ENCODE measurements around the gene TMEM121. TPM values are rescaled to one million over a fixed set of nuclear protein-coding genes. Genes with fewer than 3 reads are reported as not detected.
"Not testable (repeated sequence)": the region's sequence is repeated elsewhere in the genome, so short reads cannot be mapped to it uniquely, and the experiment has no call there.

Gene TMEM121
- polyA plus RNA-seq, 3 donors, result 1.8 to 3.3 (median 2.5) TPM

GRCh38 chr14:105538481-105539049, 12.2 kb downstream of the TMEM121 start:
- no peak for DNase-seq (ENCODE audit: low read depth in 3 of 3, low spot score in 2 of 3)

GRCh38 chr14:105540811-105541210, 14.4 kb downstream of the TMEM121 start:
- no peak for DNase-seq (ENCODE audit: low read depth in 3 of 3, low spot score in 2 of 3)

- no peak for DNase-seq (ENCODE audit: low read depth in 3 of 3, low spot score in 2 of 3)
Observed at GRCh38 chr14:105541218-105541875, 15.0 kb downstream of the TMEM121 start.

- not testable (repeated sequence) for DNase-seq (ENCODE audit: low read depth in 3 of 3, low spot score in 2 of 3)
Observed at GRCh38 chr14:105545676-105546075, 19.3 kb downstream of the TMEM121 start.

- DNase-seq (ENCODE audit: low read depth in 3 of 3, low spot score in 2 of 3), result not testable (repeated sequence)
Observed at GRCh38 chr14:105546410-105546809, 20.0 kb downstream of the TMEM121 start.

- not testable (repeated sequence) for DNase-seq (ENCODE audit: low read depth in 3 of 3, low spot score in 2 of 3)
Observed at GRCh38 chr14:105547072-105547471, 20.7 kb downstream of the TMEM121 start.

GRCh38 chr14:105547741-105548169, 21.4 kb downstream of the TMEM121 start:
- no peak for DNase-seq (ENCODE audit: low read depth in 3 of 3, low spot score in 2 of 3)

- no peak for DNase-seq (ENCODE audit: low read depth in 3 of 3, low spot score in 2 of 3)
Observed at GRCh38 chr14:105549481-105549880, 23.1 kb downstream of the TMEM121 start.

GRCh38 chr14:105554022-105554421, 27.6 kb downstream of the TMEM121 start:
- DNase-seq (ENCODE audit: low read depth in 3 of 3, low spot score in 2 of 3), result no peak

GRCh38 chr14:105554523-105554922, 28.1 kb downstream of the TMEM121 start:
- DNase-seq (ENCODE audit: low read depth in 3 of 3, low spot score in 2 of 3), result no peak

GRCh38 chr14:105557671-105558070, 31.3 kb downstream of the TMEM121 start:
- not testable (repeated sequence) for DNase-seq (ENCODE audit: low read depth in 3 of 3, low spot score in 2 of 3)

- not testable (repeated sequence) for DNase-seq (ENCODE audit: low read depth in 3 of 3, low spot score in 2 of 3)
Observed at GRCh38 chr14:105558449-105559154, 32.2 kb downstream of the TMEM121 start.

- DNase-seq (ENCODE audit: low read depth in 3 of 3, low spot score in 2 of 3), result not testable (repeated sequence)
Observed at GRCh38 chr14:105559384-105560047, 33.1 kb downstream of the TMEM121 start.

- DNase-seq (ENCODE audit: low read depth in 3 of 3, low spot score in 2 of 3), result not testable (repeated sequence)
Observed at GRCh38 chr14:105560048-105560669, 33.8 kb downstream of the TMEM121 start.

GRCh38 chr14:105561345-105561744, 35.0 kb downstream of the TMEM121 start:
- not testable (repeated sequence) for DNase-seq (ENCODE audit: low read depth in 3 of 3, low spot score in 2 of 3)

GRCh38 chr14:105562713-105563346, 36.4 kb downstream of the TMEM121 start:
- DNase-seq (ENCODE audit: low read depth in 3 of 3, low spot score in 2 of 3), result no peak

- DNase-seq (ENCODE audit: low read depth in 3 of 3, low spot score in 2 of 3), result no peak
Observed at GRCh38 chr14:105563347-105563737, 37.0 kb downstream of the TMEM121 start.

- not testable (repeated sequence) for DNase-seq (ENCODE audit: low read depth in 3 of 3, low spot score in 2 of 3)
Observed at GRCh38 chr14:105564536-105564935, 38.2 kb downstream of the TMEM121 start.

- not testable (repeated sequence) for DNase-seq (ENCODE audit: low read depth in 3 of 3, low spot score in 2 of 3)
Observed at GRCh38 chr14:105565185-105565919, 39.0 kb downstream of the TMEM121 start.

All from right renal cortex interstitium (tissue), 3 donors.